Neural cell (in vitro differentiated cells): ENCODE results near the gene RAB21. TPM values are rescaled to one million over a fixed set of nuclear protein-coding genes. Genes with fewer than 3 reads are reported as not detected.
A peak's percentile ranks its signal among the peaks of the same experiment; 100 is the strongest.

Experiments used
- H2AFZ ChIP-seq: fragments of 200-600, 300-800 bp; sonication (generic), shearing (Covaris generic); 2 replicates; pipeline ENCODE4 v1.6.0; 2014; ENCODE audit warnings: low read depth, mild to moderate bottlenecking, antibody characterized with exemption, low read length, moderate library complexity
- H3F3A ChIP-seq: fragments of 200-600 bp; shearing (Covaris generic); 2 replicates; pipeline ENCODE4 v1.6.1; 2016; ENCODE audit warnings: mild to moderate bottlenecking, moderate library complexity, mixed read lengths, antibody characterized with exemption, low read length; ENCODE audit not compliant: insufficient read depth, poor library complexity, severe bottlenecking
- H3K27ac ChIP-seq: fragments of 200-600, 300-800 bp; sonication (generic), shearing (Covaris generic); 2 replicates; pipeline ENCODE4 v1.5.1; 2014; ENCODE audit warnings: mild to moderate bottlenecking, low read length, moderate library complexity
- H3K27me3 ChIP-seq: fragments of 300-800, 200-600 bp; sonication (generic), shearing (Covaris generic); 2 replicates; pipeline ENCODE4 v1.6.0; 2014; ENCODE audit warnings: mild to moderate bottlenecking, low read depth, low read length, moderate library complexity; ENCODE audit not compliant: insufficient read depth
- H3K36me3 ChIP-seq: fragments of 300-800, 200-600 bp; sonication (generic), shearing (Covaris generic); 2 replicates; pipeline ENCODE4 v1.5.1; 2014; ENCODE audit warnings: mild to moderate bottlenecking, antibody characterized with exemption, low read length, moderate library complexity; ENCODE audit not compliant: insufficient read depth
- H3K4me2 ChIP-seq: fragments of 300-800, 200-600 bp; sonication (generic), shearing (Covaris generic); 2 replicates; pipeline ENCODE4 v1.6.0; 2014; ENCODE audit warnings: mild to moderate bottlenecking, low read length
- H3K4me3 ChIP-seq: fragments of 300-800, 200-600 bp; sonication (generic), shearing (Covaris generic); 2 replicates; pipeline ENCODE4 v1.5.1; 2014; ENCODE audit warnings: mild to moderate bottlenecking, low read length, moderate library complexity
- H3K79me2 ChIP-seq: fragments of 200-600 bp; shearing (Covaris generic); replicated peaks from 2 replicates; pipeline ENCODE4 v1.6.0; 2014; ENCODE audit warnings: mild to moderate bottlenecking, low read length, moderate library complexity; ENCODE audit not compliant: insufficient read depth
- H3K9ac ChIP-seq: fragments of 300-800, 200-600 bp; sonication (generic), shearing (Covaris generic); 2 replicates; pipeline ENCODE4 v1.6.1; 2016; ENCODE audit warnings: mild to moderate bottlenecking, low read length, mixed read lengths
- H3K9me2 ChIP-seq: fragments of 200-600 bp; shearing (Covaris generic); 2 replicates; pipeline ENCODE4 v1.6.1; 2016; ENCODE audit warnings: mild to moderate bottlenecking, low read length, mixed read lengths; ENCODE audit not compliant: insufficient read depth
- H3K9me3 ChIP-seq: fragments of 200-600, 300-800 bp; sonication (generic), shearing (Covaris generic); 2 replicates; pipeline ENCODE4 v1.6.1; 2016; ENCODE audit warnings: mild to moderate bottlenecking, mixed run types, low read length, moderate library complexity, mixed read lengths
- H4K20me1 ChIP-seq: fragments of 200-600 bp; shearing (Covaris generic); 2 replicates; pipeline ENCODE4 v1.6.1; 2016; ENCODE audit warnings: mild to moderate bottlenecking, mixed run types; ENCODE audit not compliant: insufficient read depth
- CTCF ChIP-seq: fragments of 450-650 bp; IDR thresholded peaks from 2 replicates; pipeline ENCODE4 v1.5.1; 2014; ENCODE audit warnings: antibody characterized with exemption, mild to moderate bottlenecking, moderate library complexity; ENCODE audit not compliant: poor library complexity, severe bottlenecking
- EP300 ChIP-seq: fragments of 450-650 bp; conservative IDR thresholded peaks from 2 replicates; pipeline ENCODE4 v1.6.1; 2014; ENCODE audit warnings: antibody characterized with exemption, mild to moderate bottlenecking, moderate library complexity; ENCODE audit not compliant: poor library complexity, severe bottlenecking
- MXI1 ChIP-seq: fragments of 450-650 bp; conservative IDR thresholded peaks from 2 replicates; pipeline ENCODE4 v1.6.1; 2014; ENCODE audit warnings: antibody characterized with exemption, mild to moderate bottlenecking; ENCODE audit not compliant: poor library complexity, severe bottlenecking
- POLR2AphosphoS5 ChIP-seq: IDR thresholded peaks from 2 replicates; pipeline ENCODE4 v1.6.1; 2012
- RAD21 ChIP-seq: fragments of 450-650 bp; conservative IDR thresholded peaks from 2 replicates; pipeline ENCODE4 v1.6.1; 2014; ENCODE audit warnings: antibody characterized with exemption, mild to moderate bottlenecking, moderate library complexity
- REST ChIP-seq: IDR thresholded peaks from 2 replicates; pipeline ENCODE4 v1.6.1; 2012; ENCODE audit warnings: borderline replicate concordance
- SMC3 ChIP-seq: fragments of 450-650 bp; conservative IDR thresholded peaks from 2 replicates; pipeline ENCODE4 v1.6.1; 2014; ENCODE audit warnings: antibody characterized with exemption, mild to moderate bottlenecking, moderate library complexity; ENCODE audit not compliant: poor library complexity
- TAF1 ChIP-seq: IDR thresholded peaks from 2 replicates; pipeline ENCODE4 v1.6.1; 2012; ENCODE audit warnings: low read depth
- polyA plus RNA-seq: library from polyadenylated mRNA; depleted of rRNA; stranded (reverse); fragments of >200 nt; gene quantifications from 2 replicates; pipeline ENCODE4 v1.2.3, GENCODE V29; 2014

RAB21 gene
- polyA plus RNA-seq, 1 donor from 2014 or later, result 26.3 TPM

GRCh38 chr12:71749666-71750065 lies 5.0 kb upstream of the RAB21 start:
- no peak for TF ChIP-seq SMC3

GRCh38 chr12:71752891-71753290 lies 1.8 kb upstream of the RAB21 start:
- Histone ChIP-seq H3K9me2 (no peaks in the 10 kb centered on the region), H3K4me3 (no peak overlapping the region), H2AFZ (no peak overlapping the region), H3K27me3 (no peaks in the 10 kb centered on the region), H3K9me3 (no peaks in the 10 kb centered on the region), H3K27ac (no peak overlapping the region), H3K79me2 (peaks cover 28% of the 10 kb centered on the region), H3K9ac (no peak overlapping the region), H3K4me2 (no peak overlapping the region), H3K36me3 (no peaks in the 10 kb centered on the region), H4K20me1 (peaks cover 3% of the 10 kb centered on the region), H3F3A (no peaks in the 10 kb centered on the region)
- TF ChIP-seq EP300, result no peak
- no peak for TF ChIP-seq TAF1
- no peak for TF ChIP-seq RAD21
- TF ChIP-seq REST, result no peak
- no peak for TF ChIP-seq CTCF
- no peak for TF ChIP-seq SMC3
- TF ChIP-seq POLR2AphosphoS5, result no peak

More at GRCh38 chr12:71749666-71750065, 5.0 kb upstream of the RAB21 start:
- Histone ChIP-seq H3K79me2 (no peaks in the 10 kb centered on the region), H2AFZ (no peak overlapping the region), H3K4me3 (no peak overlapping the region), H3K9ac (no peak overlapping the region), H3K27me3 (no peaks in the 10 kb centered on the region), H3K27ac (no peak overlapping the region), H4K20me1 (no peaks in the 10 kb centered on the region), H3K36me3 (no peaks in the 10 kb centered on the region), H3F3A (no peaks in the 10 kb centered on the region), H3K9me3 (no peaks in the 10 kb centered on the region), H3K9me2 (no peaks in the 10 kb centered on the region), H3K4me2 (no peak overlapping the region)

- Histone ChIP-seq H3K4me3 (peak overlapping the region; percentile 98), H3K36me3 (no peaks in the 10 kb centered on the region), H3K4me2 (peak overlapping the region; percentile 99), H2AFZ (peak overlapping the region; percentile 19), H3K27me3 (no peaks in the 10 kb centered on the region), H3K9me3 (peaks cover 3% of the 10 kb centered on the region), H3K27ac (peak overlapping the region; percentile 85), H3K79me2 (peaks cover 51% of the 10 kb centered on the region), H3K9me2 (no peaks in the 10 kb centered on the region), H3K9ac (peak overlapping the region; percentile 86), H3F3A (no peaks in the 10 kb centered on the region), H4K20me1 (peaks cover 3% of the 10 kb centered on the region)
- no peak for TF ChIP-seq EP300
- TF ChIP-seq MXI1, result peak; percentile 52
- peak; percentile 6 for TF ChIP-seq TAF1
- no peak for TF ChIP-seq SMC3
Observed at GRCh38 chr12:71755146-71755892, 656 bp downstream of the RAB21 start.
